Measurements from ENCODE around the gene HOXD12.
A peak's percentile ranks its signal among the peaks of the same experiment; 100 is the strongest.

The HOXD12 gene

GRCh38 chr2:176106581-176107539 lies 7.3 kb downstream of the HOXD12 start, which contains the start of gene HOXD11:
HOXD11 (plus strand) TSS chr2:176107280; CDS start chr2:176107356, 76 bp downstream.
- H3K4me2 ChIP-seq (ENCODE audit: low read length, poor library complexity, severe bottlenecking) = peak within 1 kb of the TSS; percentile 5
- H3K4me3 ChIP-seq (ENCODE audit: insufficient read depth in 1 of 2, low read depth in 1 of 2, low read length in 2 of 2) = peak within 1 kb of the TSS; percentile 27 to 69
- H2BK120ac ChIP-seq (ENCODE audit: low read depth, low read length) = no peak within 1 kb of the TSS
- WGBS = 1% methylated on average over 44 of the region's 85 CpGs
- no peak within 1 kb of the TSS for H3K14ac ChIP-seq (ENCODE audit: low read length in 2 of 2)
- peaks cover 90 to 93% of the 10 kb centered on the region in 2 experiments for H3K27me3 ChIP-seq (ENCODE audit: control insufficient read depth in 1 of 2, insufficient read depth in 1 of 2, low read length in 2 of 2)
- H3K23ac ChIP-seq (ENCODE audit: low read length in 2 of 2) = no peak within 1 kb of the TSS
- H3K4me1 ChIP-seq (ENCODE audit: control insufficient read depth, insufficient read depth, low read depth, low read length) = peaks cover 22% of the 10 kb centered on the region
- H2AK5ac ChIP-seq (ENCODE audit: low read length, severe bottlenecking) = no peak within 1 kb of the TSS
- no peaks in the 10 kb centered on the region for H3K9me3 ChIP-seq (ENCODE audit: control insufficient read depth, low read length)
- H2BK5ac ChIP-seq (ENCODE audit: low read depth, low read length, poor library complexity, severe bottlenecking) = no peak within 1 kb of the TSS
- no peak within 1 kb of the TSS for H3K9ac ChIP-seq (ENCODE audit: low read length)
- no peaks in the 10 kb centered on the region for H3K36me3 ChIP-seq (ENCODE audit: control insufficient read depth in 1 of 2, insufficient read depth in 2 of 2, low read depth in 1 of 2, low read length in 2 of 2)
- no peak within 1 kb of the TSS for H2AFZ ChIP-seq (ENCODE audit: low read depth, low read length)
- H4K91ac ChIP-seq (ENCODE audit: low read length) = no peak within 1 kb of the TSS
- H3K79me1 ChIP-seq (replicated peaks; ENCODE audit: low read length, poor library complexity, severe bottlenecking) = no peaks in the 10 kb centered on the region
- no peak within 1 kb of the TSS for H2BK15ac ChIP-seq (ENCODE audit: low read depth, poor library complexity, severe bottlenecking)
- no peak within 1 kb of the TSS for H2BK12ac ChIP-seq (ENCODE audit: low read length in 2 of 2)
- H3K18ac ChIP-seq (ENCODE audit: low read depth in 1 of 2, low read length in 2 of 2) = no peak within 1 kb of the TSS
- no peak within 1 kb of the TSS for H3K4ac ChIP-seq (ENCODE audit: low read depth in 1 of 2, low read length in 2 of 2)
- no peak within 1 kb of the TSS for H4K8ac ChIP-seq (ENCODE audit: low read length)
- H3K27ac ChIP-seq (ENCODE audit: low read length, poor library complexity, severe bottlenecking) = no peak within 1 kb of the TSS
- DNase-seq = no peak

DNA sequence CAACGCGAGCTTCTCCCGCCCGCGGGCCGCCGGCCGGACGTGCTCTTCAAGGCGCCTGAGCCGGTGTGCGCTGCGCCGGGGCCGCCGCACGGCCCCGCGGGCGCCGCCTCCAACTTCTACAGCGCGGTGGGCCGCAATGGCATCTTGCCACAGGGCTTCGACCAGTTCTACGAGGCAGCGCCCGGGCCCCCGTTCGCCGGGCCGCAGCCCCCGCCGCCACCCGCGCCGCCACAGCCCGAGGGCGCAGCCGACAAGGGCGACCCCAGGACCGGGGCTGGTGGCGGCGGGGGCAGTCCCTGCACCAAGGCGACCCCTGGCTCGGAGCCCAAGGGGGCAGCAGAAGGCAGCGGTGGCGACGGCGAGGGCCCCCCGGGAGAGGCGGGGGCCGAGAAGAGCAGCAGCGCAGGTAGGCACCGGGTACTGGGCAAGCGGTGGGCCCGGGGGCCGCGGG lies 8.2 kb downstream of the HOXD12 start:
- Histone ChIP-seq H2BK120ac (ENCODE audit: low read depth, low read length) (no peak overlapping the region), H3K18ac (ENCODE audit: low read depth in 1 of 2, low read length in 2 of 2) (no peak overlapping the region)

GRCh38 chr2:176109192-176109901 lies 9.8 kb downstream of the HOXD12 start:
- Histone ChIP-seq H3K23ac (ENCODE audit: low read length in 2 of 2) (no peak overlapping the region), H3K9me3 (ENCODE audit: control insufficient read depth, low read length) (no peaks in the 10 kb centered on the region), H2AK5ac (ENCODE audit: low read length, severe bottlenecking) (no peak overlapping the region), H2AFZ (ENCODE audit: low read depth, low read length) (no peak overlapping the region), H4K8ac (ENCODE audit: low read length) (no peak overlapping the region), H4K91ac (ENCODE audit: low read length) (no peak overlapping the region), H2BK12ac (ENCODE audit: low read length in 2 of 2) (no peak overlapping the region), H3K4me3 (ENCODE audit: insufficient read depth in 1 of 2, low read depth in 1 of 2, low read length in 2 of 2) (peak overlapping the region in 1 of 2 experiments; percentile 32), H3K9ac (ENCODE audit: low read length) (no peak overlapping the region), H3K4me1 (ENCODE audit: control insufficient read depth, insufficient read depth, low read depth, low read length) (peaks cover 23% of the 10 kb centered on the region), H3K36me3 (ENCODE audit: control insufficient read depth in 1 of 2, insufficient read depth in 2 of 2, low read depth in 1 of 2, low read length in 2 of 2) (no peaks in the 10 kb centered on the region), H3K4me2 (ENCODE audit: low read length, poor library complexity, severe bottlenecking) (no peak overlapping the region), H3K79me1 (replicated peaks; ENCODE audit: low read length, poor library complexity, severe bottlenecking) (no peaks in the 10 kb centered on the region), H3K27me3 (ENCODE audit: control insufficient read depth in 1 of 2, insufficient read depth in 1 of 2, low read length in 2 of 2) (peaks cover 90 to 93% of the 10 kb centered on the region in 2 experiments), H3K27ac (ENCODE audit: low read length, poor library complexity, severe bottlenecking) (no peak overlapping the region), H2BK120ac (ENCODE audit: low read depth, low read length) (no peak overlapping the region), H3K14ac (ENCODE audit: low read length in 2 of 2) (no peak overlapping the region), H2BK15ac (ENCODE audit: low read depth, poor library complexity, severe bottlenecking) (no peak overlapping the region), H3K18ac (ENCODE audit: low read depth in 1 of 2, low read length in 2 of 2) (no peak overlapping the region), H2BK5ac (ENCODE audit: low read depth, low read length, poor library complexity, severe bottlenecking) (no peak overlapping the region), H3K4ac (ENCODE audit: low read depth in 1 of 2, low read length in 2 of 2) (no peak overlapping the region)
- no peak for DNase-seq
- WGBS = 10% methylated on average over 24 of the region's 26 CpGs

More for the DNA sequence above, 8.2 kb downstream of the HOXD12 start:
- no peak overlapping the region for H2BK5ac ChIP-seq (ENCODE audit: low read depth, low read length, poor library complexity, severe bottlenecking)
- no peak overlapping the region for H2AK5ac ChIP-seq (ENCODE audit: low read length, severe bottlenecking)
- H4K8ac ChIP-seq (ENCODE audit: low read length) = no peak overlapping the region
- H3K4me1 ChIP-seq (ENCODE audit: control insufficient read depth, insufficient read depth, low read depth, low read length) = peaks cover 22% of the 10 kb centered on the region
- no peak overlapping the region for H2AFZ ChIP-seq (ENCODE audit: low read depth, low read length)
- no peaks in the 10 kb centered on the region for H3K79me1 ChIP-seq (replicated peaks; ENCODE audit: low read length, poor library complexity, severe bottlenecking)
- H3K9me3 ChIP-seq (ENCODE audit: control insufficient read depth, low read length) = no peaks in the 10 kb centered on the region
- no peak for DNase-seq
- no peak overlapping the region for H2BK15ac ChIP-seq (ENCODE audit: low read depth, poor library complexity, severe bottlenecking)
- H4K91ac ChIP-seq (ENCODE audit: low read length) = no peak overlapping the region
- no peaks in the 10 kb centered on the region for H3K36me3 ChIP-seq (ENCODE audit: control insufficient read depth in 1 of 2, insufficient read depth in 2 of 2, low read depth in 1 of 2, low read length in 2 of 2)
- H3K14ac ChIP-seq (ENCODE audit: low read length in 2 of 2) = no peak overlapping the region
- H3K4ac ChIP-seq (ENCODE audit: low read depth in 1 of 2, low read length in 2 of 2) = no peak overlapping the region
- WGBS = under 1% methylated on average over 25 of the region's 59 CpGs
- H3K4me3 ChIP-seq (ENCODE audit: insufficient read depth in 1 of 2, low read depth in 1 of 2, low read length in 2 of 2) = peak overlapping the region in 1 of 2 experiments; percentile 27
- H3K23ac ChIP-seq (ENCODE audit: low read length in 2 of 2) = no peak overlapping the region
- no peak overlapping the region for H2BK12ac ChIP-seq (ENCODE audit: low read length in 2 of 2)
- no peak overlapping the region for H3K4me2 ChIP-seq (ENCODE audit: low read length, poor library complexity, severe bottlenecking)
- H3K9ac ChIP-seq (ENCODE audit: low read length) = no peak overlapping the region
- H3K27ac ChIP-seq (ENCODE audit: low read length, poor library complexity, severe bottlenecking) = no peak overlapping the region
- peaks cover 90 to 93% of the 10 kb centered on the region in 2 experiments for H3K27me3 ChIP-seq (ENCODE audit: control insufficient read depth in 1 of 2, insufficient read depth in 1 of 2, low read length in 2 of 2)

GRCh38 chr2:176109946-176110345 lies 10.4 kb downstream of the HOXD12 start:
- Histone ChIP-seq H2BK120ac (ENCODE audit: low read depth, low read length) (no peak overlapping the region), H3K27ac (ENCODE audit: low read length, poor library complexity, severe bottlenecking) (no peak overlapping the region), H3K4me3 (ENCODE audit: insufficient read depth in 1 of 2, low read depth in 1 of 2, low read length in 2 of 2) (no peak overlapping the region), H3K4me1 (ENCODE audit: control insufficient read depth, insufficient read depth, low read depth, low read length) (peaks cover 17% of the 10 kb centered on the region), H2BK12ac (ENCODE audit: low read length in 2 of 2) (no peak overlapping the region), H3K4ac (ENCODE audit: low read depth in 1 of 2, low read length in 2 of 2) (no peak overlapping the region), H2AFZ (ENCODE audit: low read depth, low read length) (no peak overlapping the region), H3K9ac (ENCODE audit: low read length) (no peak overlapping the region), H3K18ac (ENCODE audit: low read depth in 1 of 2, low read length in 2 of 2) (no peak overlapping the region), H3K9me3 (ENCODE audit: control insufficient read depth, low read length) (no peaks in the 10 kb centered on the region), H3K4me2 (ENCODE audit: low read length, poor library complexity, severe bottlenecking) (no peak overlapping the region), H3K79me1 (replicated peaks; ENCODE audit: low read length, poor library complexity, severe bottlenecking) (no peaks in the 10 kb centered on the region), H2AK5ac (ENCODE audit: low read length, severe bottlenecking) (no peak overlapping the region), H3K36me3 (ENCODE audit: control insufficient read depth in 1 of 2, insufficient read depth in 2 of 2, low read depth in 1 of 2, low read length in 2 of 2) (no peaks in the 10 kb centered on the region), H2BK15ac (ENCODE audit: low read depth, poor library complexity, severe bottlenecking) (no peak overlapping the region), H4K8ac (ENCODE audit: low read length) (no peak overlapping the region), H4K91ac (ENCODE audit: low read length) (no peak overlapping the region), H3K23ac (ENCODE audit: low read length in 2 of 2) (no peak overlapping the region), H3K27me3 (ENCODE audit: control insufficient read depth in 1 of 2, insufficient read depth in 1 of 2, low read length in 2 of 2) (peaks cover 90 to 93% of the 10 kb centered on the region in 2 experiments), H2BK5ac (ENCODE audit: low read depth, low read length, poor library complexity, severe bottlenecking) (no peak overlapping the region), H3K14ac (ENCODE audit: low read length in 2 of 2) (no peak overlapping the region)
- no peak for DNase-seq
- WGBS = 63% methylated on average over 1 of the region's 4 CpGs
